Neuronal stem cell (in vitro differentiated cells): ENCODE measurements around the gene THADA.
A peak's percentile ranks its signal among the peaks of the same experiment; 100 is the strongest.

Experiments used
- DNase-seq: peaks from one replicate; pipeline ENCODE4 v3.0.0-alpha.2; 2013; ENCODE audit warnings: low spot score
- H2AFZ ChIP-seq: one replicate; pipeline ENCODE4 v1.6.1; 2013; ENCODE audit warnings: mild to moderate bottlenecking, low read length, inconsistent platforms
- H2AK5ac ChIP-seq: 2 replicates; pipeline ENCODE4 v1.6.1; 2013; ENCODE audit warnings: low read depth, mild to moderate bottlenecking, inconsistent platforms, low read length, moderate library complexity, mixed read lengths
- H2BK120ac ChIP-seq: 2 replicates; pipeline ENCODE4 v1.6.1; 2013; ENCODE audit warnings: low read depth, mild to moderate bottlenecking, inconsistent platforms, low read length, moderate library complexity, mixed read lengths
- H2BK12ac ChIP-seq: one replicate; pipeline ENCODE4 v1.6.1; 2013; ENCODE audit warnings: low read length, inconsistent platforms
- H2BK15ac ChIP-seq: 2 replicates; pipeline ENCODE4 v1.6.1; 2013; ENCODE audit warnings: mild to moderate bottlenecking, low read length, inconsistent platforms, mixed read lengths
- H2BK5ac ChIP-seq: one replicate; pipeline ENCODE4 v1.6.1; 2013; ENCODE audit warnings: inconsistent platforms, mild to moderate bottlenecking, low read length, moderate library complexity
- H3K14ac ChIP-seq: one replicate; pipeline ENCODE4 v1.6.1; 2013; ENCODE audit warnings: low read length, inconsistent platforms
- H3K18ac ChIP-seq: 2 replicates; pipeline ENCODE4 v1.6.1; 2013; ENCODE audit warnings: low read length, inconsistent platforms
- H3K23ac ChIP-seq: 2 replicates; pipeline ENCODE4 v1.6.1; 2013; ENCODE audit warnings: low read depth, mild to moderate bottlenecking, mixed read lengths, low read length, inconsistent platforms; ENCODE audit not compliant: poor library complexity
- H3K27ac ChIP-seq: replicated peaks from 3 replicates; pipeline ENCODE4 v1.5.1; 2013; ENCODE audit warnings: low read length, inconsistent platforms
- H3K27me3 ChIP-seq, 3 experiments: 2 replicates each; pipeline ENCODE4 v1.6.1; 2013; ENCODE audit warnings: low read length in 3 of 3, mild to moderate bottlenecking in 2 of 3, inconsistent platforms in 1 of 3, low read depth in 1 of 3, mixed read lengths in 1 of 3, moderate library complexity in 1 of 3; ENCODE audit not compliant: control insufficient read depth in 3 of 3, insufficient read depth in 3 of 3
- H3K36me3 ChIP-seq, 2 donors: replicated peaks in 1 of 2; 2 replicates each; pipeline ENCODE4 v1.6.1; 2013; ENCODE audit warnings: low read length in 2 of 2; ENCODE audit not compliant: control insufficient read depth in 2 of 2, insufficient read depth in 2 of 2
- H3K4ac ChIP-seq: 2 replicates; pipeline ENCODE4 v1.6.1; 2013; ENCODE audit warnings: inconsistent platforms, mild to moderate bottlenecking, low read length, moderate library complexity
- H3K4me1 ChIP-seq, 2 donors: 1 replicate in 1 of 2; 2 replicates in 1 of 2; pipeline ENCODE4 v1.6.1; 2013; ENCODE audit warnings: low read length in 2 of 2, low read depth in 1 of 2; ENCODE audit not compliant: control insufficient read depth in 2 of 2, insufficient read depth in 1 of 2
- H3K4me2 ChIP-seq: one replicate; pipeline ENCODE4 v1.6.1; 2013; ENCODE audit warnings: mild to moderate bottlenecking, low read length, inconsistent platforms; ENCODE audit not compliant: insufficient read depth, poor library complexity, severe bottlenecking
- H3K4me3 ChIP-seq, 2 donors: 2 replicates each; pipeline ENCODE4 v1.5.1; 2013; ENCODE audit warnings: low read length in 2 of 2, mild to moderate bottlenecking in 2 of 2, inconsistent platforms in 1 of 2, moderate library complexity in 1 of 2
- H3K79me1 ChIP-seq: one replicate; pipeline ENCODE4 v1.6.1; 2013; ENCODE audit warnings: low read depth, mild to moderate bottlenecking, inconsistent platforms, low read length, moderate library complexity
- H3K9ac ChIP-seq: one replicate; pipeline ENCODE4 v1.6.1; 2013; ENCODE audit warnings: mild to moderate bottlenecking, low read depth, low read length, inconsistent platforms; ENCODE audit not compliant: poor library complexity
- H3K9me3 ChIP-seq, 2 donors: replicated peaks in 1 of 2; 2 replicates each; pipeline versions ENCODE3 to v1.6.1; 2013; ENCODE audit warnings: low read length in 2 of 2, mild to moderate bottlenecking in 2 of 2, inconsistent platforms in 1 of 2, low read depth in 1 of 2, mixed read lengths in 1 of 2, moderate library complexity in 1 of 2; ENCODE audit not compliant: control insufficient read depth in 2 of 2, insufficient read depth in 1 of 2
- H4K8ac ChIP-seq: one replicate; pipeline ENCODE4 v1.6.1; 2013; ENCODE audit warnings: low read depth, mild to moderate bottlenecking, inconsistent platforms, low read length, moderate library complexity
- H4K91ac ChIP-seq: one replicate; pipeline ENCODE4 v1.6.1; 2013; ENCODE audit warnings: low read length, low read depth, mild to moderate bottlenecking, inconsistent platforms; ENCODE audit not compliant: poor library complexity
- WGBS, 2 donors: extraction: QIAGEN DNeasy Blood & Tissue Kit; methylation state at CpG; one replicate each; pipeline ENCODE4 v1.1.7; 2013; ENCODE audit warnings: missing lambda C conversion rate in 2 of 2, mixed read lengths in 1 of 2; ENCODE audit not compliant: insufficient read length in 2 of 2, insufficient replicate concordance in 1 of 2; ENCODE audit errors: extremely low coverage in 2 of 2; 5-methylcytosine and 5-hydroxymethylcytosine counted together

The THADA gene

DNA sequence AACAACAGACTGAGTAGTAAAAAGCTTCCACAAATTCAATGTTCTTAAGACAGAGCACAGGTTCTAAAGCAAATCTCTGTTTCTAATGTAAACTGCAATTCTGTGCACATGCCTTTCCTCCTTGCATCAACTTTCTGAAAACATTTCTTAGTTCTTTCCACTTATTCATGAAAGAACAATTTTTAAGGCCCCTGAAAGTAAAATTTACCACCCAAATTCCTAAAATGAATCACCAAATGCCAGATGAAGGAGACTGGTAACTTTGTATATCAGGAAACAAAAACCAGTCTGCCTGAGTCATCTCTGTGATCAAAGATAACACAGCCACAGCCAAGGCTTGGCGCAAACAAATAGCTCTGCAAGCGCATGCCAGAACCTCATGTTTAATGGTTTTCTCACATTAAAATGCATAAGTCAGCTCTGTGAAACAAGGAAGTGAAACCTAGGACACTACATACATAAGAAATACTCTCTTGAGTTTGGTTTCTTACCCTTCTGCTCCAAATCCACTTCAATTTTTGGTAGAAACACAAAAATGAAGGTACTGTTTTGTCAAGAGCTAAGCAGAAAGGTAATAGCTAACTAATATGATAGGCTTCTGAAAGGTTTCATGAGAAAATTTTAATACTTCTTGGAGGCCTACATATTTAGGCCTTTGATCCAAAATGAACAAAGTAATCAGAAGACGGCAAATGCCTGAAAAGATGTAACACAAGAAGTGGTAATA, 169.4 kb downstream of the THADA start:
- H3K79me1 ChIP-seq = no peaks in the 10 kb centered on the region
- H3K18ac ChIP-seq = no peak overlapping the region
- H2AK5ac ChIP-seq = no peak overlapping the region
- no peak overlapping the region for H3K23ac ChIP-seq
- no peaks in the 10 kb centered on the region for H3K27me3 ChIP-seq
- no peak overlapping the region for H2BK120ac ChIP-seq
- no peak overlapping the region for H2BK15ac ChIP-seq
- no peaks in the 10 kb centered on the region for H3K9me3 ChIP-seq
- no peak overlapping the region for H3K4me3 ChIP-seq
- peaks cover 0 to 11% of the 10 kb centered on the region in 2 donors for H3K4me1 ChIP-seq
- no peak overlapping the region for H2BK5ac ChIP-seq
- no peak overlapping the region for H3K14ac ChIP-seq
- H4K8ac ChIP-seq = no peak overlapping the region
- H3K27ac ChIP-seq = no peak overlapping the region
- H4K91ac ChIP-seq = no peak overlapping the region
- peaks cover 0 to 2% of the 10 kb centered on the region in 2 donors for H3K36me3 ChIP-seq
- H2AFZ ChIP-seq = peak overlapping the region; percentile 76
- H3K9ac ChIP-seq = no peak overlapping the region
- no peak overlapping the region for H2BK12ac ChIP-seq
- no CpG with 5 or more reads among the region's 3 CpGs for WGBS, 2 donors
- H3K4ac ChIP-seq = no peak overlapping the region
- DNase-seq = no peak
- no peak overlapping the region for H3K4me2 ChIP-seq

DNA sequence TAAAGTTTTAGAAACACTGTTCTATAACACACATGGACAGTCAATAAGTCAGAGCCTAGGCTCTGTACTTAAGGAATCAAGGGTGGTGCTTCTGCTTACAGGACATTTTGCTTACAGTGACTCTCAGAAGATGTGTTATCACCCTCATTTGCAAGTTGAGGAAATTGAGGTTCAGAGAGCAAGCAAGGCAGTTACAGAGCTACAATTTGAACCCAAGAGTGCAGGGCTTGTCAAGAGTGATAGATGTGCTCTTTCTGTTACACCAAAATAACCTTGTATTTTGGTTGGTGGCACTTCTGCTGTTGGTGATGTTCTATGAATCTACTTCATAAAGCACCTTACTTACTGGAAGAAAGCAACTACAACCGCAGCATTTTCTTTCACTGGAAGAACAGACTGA, 170.2 kb downstream of the THADA start:
- Histone ChIP-seq H3K79me1 (no peaks in the 10 kb centered on the region), H3K9me3 (no peaks in the 10 kb centered on the region), H2BK120ac (no peak overlapping the region), H2AFZ (no peak overlapping the region), H2BK12ac (no peak overlapping the region), H2BK15ac (no peak overlapping the region), H3K4ac (no peak overlapping the region), H2AK5ac (no peak overlapping the region), H3K14ac (no peak overlapping the region), H3K27ac (no peak overlapping the region), H4K91ac (no peak overlapping the region), H3K18ac (no peak overlapping the region), H3K23ac (no peak overlapping the region), H3K27me3 (no peaks in the 10 kb centered on the region), H3K4me2 (no peak overlapping the region), H4K8ac (no peak overlapping the region), H3K9ac (no peak overlapping the region), H3K4me3 (no peak overlapping the region), H3K4me1 (peaks cover 0 to 11% of the 10 kb centered on the region in 2 donors), H2BK5ac (no peak overlapping the region), H3K36me3 (peaks cover 0 to 2% of the 10 kb centered on the region in 2 donors)
- DNase-seq = no peak
- no CpG with 5 or more reads among the region's 1 CpG for WGBS, 2 donors

DNA sequence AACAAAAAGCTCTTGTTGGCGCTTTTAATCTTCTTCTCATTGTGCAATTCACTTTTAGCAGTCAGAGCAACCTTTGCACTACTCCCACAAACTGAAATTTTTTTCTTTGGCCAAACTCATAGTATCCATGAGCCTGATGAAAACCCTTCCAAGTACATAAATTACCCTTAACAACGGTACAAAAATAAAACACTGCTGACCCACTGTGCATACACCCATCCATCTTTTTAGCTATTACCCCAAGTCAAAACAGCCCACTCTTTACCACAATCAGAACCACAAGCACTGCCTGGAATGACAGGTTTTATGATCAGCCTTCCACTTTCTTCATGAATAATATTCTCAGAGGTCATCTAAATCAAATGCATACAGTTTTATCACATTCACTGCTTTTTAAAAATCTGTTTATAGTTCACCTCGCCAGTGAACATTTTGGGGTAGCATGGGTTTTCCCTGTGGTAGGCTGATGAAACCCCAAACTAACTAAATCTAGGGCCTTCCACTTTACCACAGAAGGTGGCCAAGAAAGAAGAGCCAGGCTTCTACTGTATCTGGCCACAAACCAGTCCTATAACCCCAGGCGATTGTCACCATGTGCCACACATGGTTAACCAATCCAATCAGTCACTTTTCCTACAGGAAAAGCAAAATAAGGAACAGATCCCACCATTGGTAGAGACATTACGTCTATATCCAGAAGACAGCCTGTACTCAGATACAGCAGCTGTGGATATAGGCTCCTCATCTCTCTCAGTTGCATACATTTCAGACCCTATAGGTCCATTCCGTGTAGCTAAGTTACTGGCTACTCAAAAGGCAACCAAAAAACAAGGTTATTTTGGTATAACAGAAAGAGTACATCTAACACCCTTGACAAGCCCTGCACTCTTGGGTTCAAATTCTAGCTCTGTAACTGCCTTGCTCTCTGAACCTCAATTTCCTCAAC, 171.3 kb downstream of the THADA start:
- H3K36me3 ChIP-seq = peaks cover 0 to 2% of the 10 kb centered on the region in 2 donors
- no peak overlapping the region for H4K8ac ChIP-seq
- H3K14ac ChIP-seq = no peak overlapping the region
- H3K4ac ChIP-seq = no peak overlapping the region
- H2AFZ ChIP-seq = no peak overlapping the region
- no peak overlapping the region for H2BK5ac ChIP-seq
- H2BK15ac ChIP-seq = no peak overlapping the region
- no peak overlapping the region for H3K4me3 ChIP-seq
- no peak overlapping the region for H3K23ac ChIP-seq
- H4K91ac ChIP-seq = no peak overlapping the region
- H2BK120ac ChIP-seq = no peak overlapping the region
- no peak overlapping the region for H3K9ac ChIP-seq
- H3K18ac ChIP-seq = no peak overlapping the region
- no peak overlapping the region for H3K27ac ChIP-seq
- H3K9me3 ChIP-seq = no peaks in the 10 kb centered on the region
- no peaks in the 10 kb centered on the region for H3K27me3 ChIP-seq
- no peak overlapping the region for H3K4me2 ChIP-seq
- H2BK12ac ChIP-seq = no peak overlapping the region
- peaks cover 0 to 11% of the 10 kb centered on the region in 2 donors for H3K4me1 ChIP-seq
- H3K79me1 ChIP-seq = no peaks in the 10 kb centered on the region
- no CpG with 5 or more reads among the region's 6 CpGs for WGBS, 2 donors
- no peak overlapping the region for H2AK5ac ChIP-seq
- no peak for DNase-seq

DNA sequence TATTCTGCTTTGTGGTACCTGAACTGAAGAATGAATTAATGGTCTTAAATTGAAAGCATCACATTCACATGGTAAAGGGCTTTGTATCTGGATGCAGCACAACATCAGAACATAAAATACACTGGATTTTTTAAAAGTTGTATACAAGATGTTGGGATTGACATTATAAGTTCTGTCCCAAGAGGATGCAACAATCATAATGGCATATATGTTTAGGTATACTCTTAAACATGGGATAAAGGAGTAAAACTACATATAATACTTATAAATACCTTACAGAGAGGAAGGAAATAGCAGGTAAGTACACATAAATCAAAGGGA, 171.9 kb downstream of the THADA start:
- Histone ChIP-seq H3K4ac (no peak overlapping the region), H3K4me2 (no peak overlapping the region), H2AFZ (no peak overlapping the region), H3K36me3 (peaks cover 0 to 2% of the 10 kb centered on the region in 2 donors), H4K91ac (no peak overlapping the region), H2BK12ac (no peak overlapping the region), H3K9ac (no peak overlapping the region), H3K23ac (no peak overlapping the region), H4K8ac (no peak overlapping the region), H3K4me3 (no peak overlapping the region), H2BK15ac (no peak overlapping the region), H2BK120ac (no peak overlapping the region), H3K18ac (no peak overlapping the region), H2AK5ac (no peak overlapping the region), H3K9me3 (no peaks in the 10 kb centered on the region), H2BK5ac (no peak overlapping the region), H3K79me1 (no peaks in the 10 kb centered on the region), H3K27ac (no peak overlapping the region), H3K4me1 (peaks cover 0 to 11% of the 10 kb centered on the region in 2 donors), H3K14ac (no peak overlapping the region), H3K27me3 (no peaks in the 10 kb centered on the region)
- no peak for DNase-seq
